Measurements from ENCODE around the gene TCF12. TPM values are rescaled to one million over a fixed set of nuclear protein-coding genes. Genes with fewer than 3 reads are reported as not detected.

Gene TCF12
- total RNA-seq, 1 donor from 2014 or later = 123 TPM

DNA sequence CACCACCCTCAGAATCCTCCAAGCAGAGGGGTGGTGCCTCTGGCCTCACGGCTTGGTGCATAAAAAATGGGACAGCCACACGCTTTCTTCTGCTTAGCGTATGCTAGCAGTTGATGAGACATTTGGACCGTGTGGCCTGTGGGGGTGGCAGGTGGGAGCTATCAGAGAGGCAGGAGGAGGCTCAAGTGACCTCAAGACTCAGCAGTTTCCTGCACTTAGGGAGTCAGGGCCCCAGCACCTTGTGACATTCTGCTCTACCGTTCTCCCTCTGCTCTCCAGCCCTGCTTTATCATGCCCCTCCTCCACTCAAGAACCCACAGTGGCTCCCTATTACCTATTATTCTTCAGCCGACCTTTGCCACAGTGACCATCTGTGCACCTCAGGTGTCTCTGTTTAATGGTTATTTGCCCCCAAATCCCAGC is 416.9 kb downstream of the TCF12 start:
- no peak for DNase-seq (ENCODE audit: low spot score)
- H3K27me3 Mint-ChIP-seq (ENCODE audit: unreplicated experiment) = peaks cover 14% of the 10 kb centered on the region
- TF ChIP-seq CTCF (IDR thresholded peaks at IDR 0.05; ENCODE audit: unreplicated experiment) = no peak

GRCh38 chr15:57335719-57336118 is 417.3 kb downstream of the TCF12 start:
- peaks cover 14% of the 10 kb centered on the region for H3K27me3 Mint-ChIP-seq (ENCODE audit: unreplicated experiment)
- no peak for DNase-seq (ENCODE audit: low spot score)

More for the DNA sequence above, 416.9 kb downstream of the TCF12 start:
- H3K9me3 Mint-ChIP-seq (ENCODE audit: unreplicated experiment) = no peaks in the 10 kb centered on the region
- peaks cover 3% of the 10 kb centered on the region for H3K36me3 Mint-ChIP-seq (ENCODE audit: low read depth, unreplicated experiment)
- peaks cover 58% of the 10 kb centered on the region for H3K4me1 Mint-ChIP-seq (ENCODE audit: unreplicated experiment)
- no peak overlapping the region for H3K27ac Mint-ChIP-seq (ENCODE audit: unreplicated experiment)
- no peak overlapping the region for H3K4me3 Mint-ChIP-seq (ENCODE audit: unreplicated experiment)

DNA sequence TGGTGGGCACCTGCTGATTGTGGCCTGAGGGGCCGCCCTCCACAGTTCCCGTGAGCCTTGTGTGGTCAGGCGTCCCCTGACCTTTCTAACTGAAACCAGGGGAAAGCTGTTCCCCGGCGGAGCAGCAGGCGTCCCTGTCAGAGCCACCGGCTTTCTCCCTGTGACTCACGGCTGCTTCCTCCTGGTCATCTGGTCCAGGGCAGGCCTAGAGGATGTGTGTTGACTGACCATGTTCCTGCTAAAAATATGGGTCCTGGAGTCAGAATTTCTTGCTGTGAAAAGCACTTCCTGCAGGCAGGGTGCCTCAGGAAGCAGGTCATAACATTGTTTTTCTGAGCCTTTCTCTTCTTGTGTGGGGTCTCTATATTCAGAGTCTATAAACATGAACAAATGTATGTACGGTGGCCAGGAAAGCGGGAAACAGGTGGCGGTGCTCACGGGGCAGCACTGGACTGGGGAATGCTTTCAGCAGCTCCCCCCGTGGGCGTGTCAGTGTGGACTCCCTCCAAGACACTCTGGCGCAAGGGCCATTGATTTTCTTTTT is 419.5 kb downstream of the TCF12 start:
- peaks cover 3% of the 10 kb centered on the region for H3K36me3 Mint-ChIP-seq (ENCODE audit: low read depth, unreplicated experiment)
- H3K4me3 Mint-ChIP-seq (ENCODE audit: unreplicated experiment) = peak overlapping the region; percentile 49
- peak overlapping the region; percentile 87 for H3K27ac Mint-ChIP-seq (ENCODE audit: unreplicated experiment)
- peaks cover 14% of the 10 kb centered on the region for H3K27me3 Mint-ChIP-seq (ENCODE audit: unreplicated experiment)
- H3K4me1 Mint-ChIP-seq (ENCODE audit: unreplicated experiment) = peaks cover 57% of the 10 kb centered on the region
- no peak for TF ChIP-seq CTCF (IDR thresholded peaks at IDR 0.05; ENCODE audit: unreplicated experiment)
- peak; percentile 47 for DNase-seq (ENCODE audit: low spot score)
- no peaks in the 10 kb centered on the region for H3K9me3 Mint-ChIP-seq (ENCODE audit: unreplicated experiment)

More at GRCh38 chr15:57335719-57336118, 417.3 kb downstream of the TCF12 start:
- no peak overlapping the region for H3K4me3 Mint-ChIP-seq (ENCODE audit: unreplicated experiment)
- peaks cover 3% of the 10 kb centered on the region for H3K36me3 Mint-ChIP-seq (ENCODE audit: low read depth, unreplicated experiment)
- H3K27ac Mint-ChIP-seq (ENCODE audit: unreplicated experiment) = no peak overlapping the region
- no peak for TF ChIP-seq CTCF (IDR thresholded peaks at IDR 0.05; ENCODE audit: unreplicated experiment)
- H3K9me3 Mint-ChIP-seq (ENCODE audit: unreplicated experiment) = no peaks in the 10 kb centered on the region
- peaks cover 55% of the 10 kb centered on the region for H3K4me1 Mint-ChIP-seq (ENCODE audit: unreplicated experiment)

- no peak overlapping the region for H3K27ac Mint-ChIP-seq (ENCODE audit: unreplicated experiment)
- no peaks in the 10 kb centered on the region for H3K36me3 Mint-ChIP-seq (ENCODE audit: low read depth, unreplicated experiment)
Observed at GRCh38 chr15:57339321-57339720, 420.9 kb downstream of the TCF12 start.

More at GRCh38 chr15:57339321-57339720, 420.9 kb downstream of the TCF12 start:
- Mint-ChIP-seq H3K9me3 (ENCODE audit: unreplicated experiment) (no peaks in the 10 kb centered on the region), H3K4me1 (ENCODE audit: unreplicated experiment) (peaks cover 53% of the 10 kb centered on the region), H3K27me3 (ENCODE audit: unreplicated experiment) (peaks cover 14% of the 10 kb centered on the region), H3K4me3 (ENCODE audit: unreplicated experiment) (no peak overlapping the region)
- no peak for TF ChIP-seq CTCF (IDR thresholded peaks at IDR 0.05; ENCODE audit: unreplicated experiment)
- no peak for DNase-seq (ENCODE audit: low spot score)

Other genes with a start within 250 kb of the TCF12 start
- 34.6 TPM for gene ZNF280D, start 185.1 kb upstream of the TCF12 start, total RNA-seq (ENCODE audit: unreplicated experiment)